Stimulated activated CD8-positive, alpha-beta memory T cell treated with anti-CD3 and anti-CD28 coated beads, Interleukin-15, amount 100 ng/mL, for 48 hours (primary cell): Measurements from ENCODE around the gene SLC30A4.

Experiments used
- DNase-seq, 2 donors: peaks; one replicate each; pipeline ENCODE4 v3.0.0-alpha.2; 2020; ENCODE audit warnings: low read depth in 2 of 2

SLC30A4 gene

GRCh38 chr15:45451265-45451664, 71.3 kb downstream of the SLC30A4 start:
- no peak for DNase-seq

- no peak for DNase-seq
Observed at GRCh38 chr15:45449916-45450867, 72.4 kb downstream of the SLC30A4 start.

GRCh38 chr15:45449395-45449794, 73.2 kb downstream of the SLC30A4 start:
- no peak for DNase-seq

GRCh38 chr15:45448066-45448915, 74.3 kb downstream of the SLC30A4 start:
- no peak for DNase-seq

GRCh38 chr15:45443645-45444044, 78.9 kb downstream of the SLC30A4 start:
- no peak for DNase-seq

- DNase-seq, result no peak
Observed at GRCh38 chr15:45442507-45443135, 79.9 kb downstream of the SLC30A4 start.

GRCh38 chr15:45441686-45442085, 80.9 kb downstream of the SLC30A4 start:
- no peak for DNase-seq

- no peak for DNase-seq
Observed at GRCh38 chr15:45441036-45441435, 81.5 kb downstream of the SLC30A4 start.

GRCh38 chr15:45439521-45440260, 82.9 kb downstream of the SLC30A4 start:
- no peak for DNase-seq

GRCh38 chr15:45435124-45435903, 87.2 kb downstream of the SLC30A4 start:
- DNase-seq, result no peak

GRCh38 chr15:45434078-45434567, 88.4 kb downstream of the SLC30A4 start:
- no peak for DNase-seq

GRCh38 chr15:45431511-45431910, 91.0 kb downstream of the SLC30A4 start:
- no peak for DNase-seq

GRCh38 chr15:45429941-45430792, 92.4 kb downstream of the SLC30A4 start:
- DNase-seq, result peak; percentile 63 to 69
